GM10847 (cell line): ENCODE data around the gene KRTAP10-3.

ENCODE experiments used
- POLR2A ChIP-seq: IDR thresholded peaks from 2 replicates; pipeline ENCODE4 v1.6.1; 2011; ENCODE audit not compliant: insufficient read length; ENCODE audit errors: extremely low read depth

KRTAP10-3 gene

DNA sequence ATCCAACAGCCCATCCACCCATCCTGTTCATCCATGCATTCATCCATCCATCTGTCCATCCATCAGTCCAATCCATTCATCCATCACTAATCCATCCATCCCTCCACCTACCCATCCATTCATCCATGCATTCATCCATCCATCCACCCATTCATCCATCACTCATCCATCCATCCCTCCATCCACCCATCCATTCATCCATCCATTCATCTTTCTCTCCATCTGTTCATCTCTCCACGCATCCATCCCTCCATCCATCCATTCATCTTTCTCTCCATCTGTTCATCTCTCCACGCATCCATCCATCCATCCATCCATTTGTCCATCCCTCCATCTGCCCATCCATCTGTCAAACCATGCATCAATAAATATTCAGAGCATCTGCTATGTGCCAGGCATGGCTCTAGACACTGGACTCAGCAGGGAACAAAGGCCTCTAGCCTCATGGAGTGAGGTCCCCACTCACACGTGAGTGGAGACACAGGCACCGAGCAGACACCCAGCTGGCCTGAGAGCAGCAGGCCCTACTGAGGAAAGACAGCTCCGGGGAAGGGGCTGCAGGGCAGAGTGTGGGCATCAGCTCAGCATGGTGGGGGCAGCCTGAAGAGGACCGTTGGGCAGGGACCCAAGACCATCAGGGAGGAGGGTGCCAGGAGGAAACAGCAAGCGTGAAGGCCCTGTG, 28.2 kb downstream of the KRTAP10-3 start:
- no peak for TF ChIP-seq POLR2A

DNA sequence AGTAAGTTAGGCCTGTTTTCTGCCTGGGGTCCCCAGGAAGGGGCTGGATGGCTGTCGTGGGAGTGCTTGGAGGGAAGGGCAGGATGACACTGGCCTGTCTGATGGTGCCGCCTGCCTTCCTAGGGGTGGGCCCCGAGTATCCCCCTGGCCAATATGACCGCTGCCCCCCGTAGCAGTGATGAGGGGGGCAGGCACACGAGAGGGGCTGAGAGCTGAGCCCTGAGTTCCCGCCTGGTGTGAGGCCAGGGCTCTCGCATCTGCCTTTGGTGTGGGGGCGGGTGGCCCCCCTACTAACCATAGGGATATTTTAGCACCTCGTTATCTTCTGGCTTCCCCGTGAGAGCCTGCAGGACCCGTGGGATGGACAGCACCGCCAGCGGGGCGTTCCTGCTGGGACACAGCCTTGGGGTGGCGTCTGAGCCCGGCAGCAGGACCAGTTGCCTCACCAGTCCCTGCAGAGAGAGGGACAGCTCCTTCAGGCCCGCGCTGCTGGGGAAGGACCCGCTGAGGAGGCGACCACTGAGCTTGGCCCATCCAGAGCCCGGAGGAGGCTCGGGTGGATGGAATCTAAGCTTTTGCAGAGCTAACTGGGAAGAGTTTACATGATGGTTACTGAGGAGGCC, 29.0 kb downstream of the KRTAP10-3 start:
- no peak for TF ChIP-seq POLR2A

DNA sequence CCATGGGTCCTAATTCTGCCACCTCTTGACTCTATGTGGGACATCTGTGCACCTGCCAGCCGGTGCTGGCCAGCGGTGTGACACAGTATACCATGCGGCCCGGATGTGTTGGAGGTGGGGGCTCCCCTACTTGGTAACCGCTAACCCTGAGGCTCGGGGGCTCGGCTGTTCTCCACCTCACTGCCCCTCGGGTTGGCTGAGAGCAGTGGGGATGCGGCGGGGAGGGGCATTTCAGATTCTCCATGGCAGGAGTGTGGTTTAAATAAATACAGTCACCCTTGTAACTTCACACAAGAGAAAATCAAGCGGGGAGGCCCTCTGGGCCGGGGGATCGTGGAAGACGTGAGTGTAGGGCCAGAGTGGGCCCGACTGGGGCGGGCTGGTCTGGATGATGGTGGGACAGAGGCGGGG, 29.6 kb downstream of the KRTAP10-3 start:
- no peak for TF ChIP-seq POLR2A

DNA sequence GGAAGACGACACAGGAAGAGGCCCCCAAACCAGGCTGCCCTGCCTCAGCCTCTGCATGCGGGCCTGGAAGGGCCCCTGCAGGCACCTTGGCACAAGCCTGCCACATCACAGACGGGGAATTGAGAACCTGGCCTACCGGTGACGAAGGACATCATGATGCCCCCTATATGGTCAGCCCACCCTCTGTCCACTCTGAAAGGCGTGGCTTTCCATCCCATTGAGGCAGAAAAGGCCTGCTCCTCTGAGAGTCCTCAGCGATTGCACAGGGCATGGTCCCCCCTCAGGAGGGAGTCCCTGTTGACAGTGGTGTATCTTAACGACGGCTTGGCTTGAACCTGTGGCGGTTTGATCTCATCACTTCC, 30.0 kb downstream of the KRTAP10-3 start:
- TF ChIP-seq POLR2A = no peak

DNA sequence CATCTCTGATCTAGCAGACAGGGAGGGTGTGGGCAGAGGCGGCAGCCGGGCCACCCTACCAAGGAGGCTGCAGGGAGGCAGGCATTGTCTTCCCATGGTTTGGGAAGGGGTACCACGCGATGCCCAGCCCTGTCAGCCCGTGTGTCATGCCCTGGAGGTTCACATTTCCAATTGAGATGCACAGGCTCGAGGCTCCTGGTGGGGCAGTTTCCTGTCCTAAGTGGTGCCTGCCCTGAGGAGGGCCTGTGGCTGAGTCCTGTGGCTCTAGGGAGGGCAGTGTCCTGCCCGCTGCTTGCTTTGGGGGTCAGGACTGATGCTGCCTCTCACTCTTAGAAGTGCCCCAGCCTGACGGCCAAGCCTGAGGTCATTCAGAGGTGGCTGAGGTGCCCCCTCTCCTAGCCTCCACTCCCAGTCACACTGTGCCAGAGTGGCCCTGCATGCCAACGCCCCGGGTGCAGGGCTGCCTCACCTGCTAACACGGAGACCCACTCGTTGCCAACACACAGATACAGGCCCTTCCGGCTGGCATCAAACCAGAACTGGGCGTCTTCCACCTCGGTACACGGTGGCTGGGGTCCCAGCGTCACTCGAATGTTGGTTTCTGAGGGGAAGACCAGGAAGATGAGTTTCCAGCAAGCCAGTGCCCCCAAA, 30.5 kb downstream of the KRTAP10-3 start:
- no peak for TF ChIP-seq POLR2A

DNA sequence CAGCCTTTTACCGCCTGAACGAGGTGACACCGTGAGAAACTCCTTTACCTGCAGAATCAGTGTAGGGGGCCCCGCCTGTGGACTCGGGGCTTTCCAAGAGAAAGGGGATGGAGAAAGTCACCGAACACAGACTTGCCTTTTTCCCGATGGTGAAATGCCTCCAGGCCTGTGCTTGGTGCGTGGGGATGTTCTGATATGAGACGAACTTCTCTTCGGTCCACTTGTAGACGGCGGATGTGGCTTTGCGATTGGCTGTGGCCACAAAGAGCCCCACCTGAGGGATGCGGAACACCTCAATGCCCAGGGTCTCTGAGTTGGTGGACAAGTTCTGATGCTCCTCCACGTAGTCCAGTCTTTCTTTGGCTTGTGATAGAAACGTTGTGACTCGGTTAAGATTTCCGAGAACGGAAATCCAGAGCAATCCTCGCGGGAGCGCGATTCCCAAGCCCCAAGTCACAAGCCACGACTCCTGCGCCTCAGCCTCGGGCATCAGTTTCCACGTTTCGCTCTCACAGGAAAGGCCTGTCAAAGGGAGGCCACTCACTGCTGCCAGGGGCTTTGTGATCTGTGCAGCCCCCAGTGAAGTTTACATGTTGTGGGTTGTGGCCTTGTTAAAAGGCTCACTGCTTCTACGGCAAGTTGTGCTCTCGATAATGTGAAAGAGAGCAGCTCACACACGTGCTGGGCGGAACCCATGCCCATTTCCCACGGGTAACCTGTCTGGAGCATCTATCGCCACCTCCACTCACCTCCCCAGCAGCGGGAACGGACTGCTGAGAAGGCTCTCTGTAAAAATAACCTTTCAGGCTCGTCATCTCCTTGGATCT, 31.2 kb downstream of the KRTAP10-3 start:
- no peak for TF ChIP-seq POLR2A

DNA sequence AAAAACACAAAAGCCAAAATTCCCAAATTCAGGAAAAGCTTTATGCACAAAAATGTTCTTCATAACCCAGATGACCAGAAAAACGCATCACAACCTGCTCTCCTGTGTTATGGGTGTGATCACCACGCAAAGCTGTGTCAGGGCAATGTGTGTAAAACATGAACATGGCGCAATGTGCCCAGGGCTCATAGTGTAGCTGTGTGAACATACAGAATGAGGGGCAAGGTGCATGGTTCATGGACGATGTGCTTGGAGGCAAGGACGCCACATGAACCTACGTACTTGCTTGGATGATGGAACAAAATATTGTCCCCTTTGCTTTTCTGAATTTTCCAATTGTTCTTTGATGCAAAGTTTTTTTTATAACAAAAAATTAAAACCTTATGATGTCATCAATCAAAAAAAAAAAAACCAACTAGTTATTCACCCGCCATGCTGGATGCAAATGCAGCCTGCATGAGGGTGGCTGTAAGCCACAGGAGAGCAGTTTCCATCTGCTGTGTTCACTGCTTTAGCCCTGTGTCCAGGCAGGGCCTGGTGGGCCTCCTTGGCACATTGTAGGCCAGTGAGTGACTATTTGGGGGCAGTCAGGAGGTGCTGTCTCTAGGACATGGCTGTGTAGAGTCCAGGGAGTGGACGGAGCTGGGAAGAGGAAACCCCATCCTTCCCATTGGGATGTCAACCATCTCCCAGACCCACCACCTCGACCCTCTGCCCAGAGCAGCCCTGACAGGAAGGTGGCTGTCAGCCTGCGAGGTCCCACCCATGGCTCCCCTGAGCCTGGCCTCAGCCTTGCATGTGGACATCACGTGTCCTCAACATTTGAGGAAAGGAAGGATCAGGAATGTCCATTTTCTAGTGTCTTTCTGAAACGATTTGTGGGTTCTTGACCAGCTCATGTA, 32.2 kb downstream of the KRTAP10-3 start:
- TF ChIP-seq POLR2A = no peak

DNA sequence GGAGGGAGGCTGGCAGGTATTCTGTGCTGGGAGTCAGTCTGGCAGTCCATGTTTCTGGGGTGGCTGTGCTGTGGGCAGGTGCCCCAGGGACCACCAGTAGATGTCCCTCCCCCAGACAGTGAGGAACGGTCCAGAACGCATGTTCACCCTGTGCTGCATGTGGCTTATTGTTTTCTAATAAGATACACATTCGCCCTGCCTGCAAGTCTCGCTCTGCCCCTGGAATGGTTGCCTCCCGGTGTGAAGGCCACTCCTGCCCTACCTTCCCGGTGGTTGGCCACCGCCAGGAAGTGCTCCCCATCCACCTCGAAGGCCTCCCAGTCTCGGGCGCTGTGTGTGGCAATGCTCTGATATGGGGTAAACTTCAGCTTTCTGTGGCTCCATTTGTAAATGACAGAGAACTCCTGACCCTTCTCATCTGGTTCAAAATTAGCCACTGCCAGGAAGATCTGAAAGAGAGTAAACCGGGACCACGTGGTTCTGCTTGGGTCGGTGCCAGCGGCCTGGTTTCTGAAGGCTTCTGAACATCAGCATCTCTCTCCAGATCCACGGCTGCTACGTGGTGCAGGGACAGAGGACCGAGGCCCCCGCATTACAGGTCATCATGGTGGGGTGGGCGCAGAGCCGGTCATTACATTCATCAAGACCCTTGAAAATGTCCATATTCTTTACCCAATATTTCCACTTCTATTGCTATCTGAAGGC, 33.1 kb downstream of the KRTAP10-3 start:
- TF ChIP-seq POLR2A = no peak

DNA sequence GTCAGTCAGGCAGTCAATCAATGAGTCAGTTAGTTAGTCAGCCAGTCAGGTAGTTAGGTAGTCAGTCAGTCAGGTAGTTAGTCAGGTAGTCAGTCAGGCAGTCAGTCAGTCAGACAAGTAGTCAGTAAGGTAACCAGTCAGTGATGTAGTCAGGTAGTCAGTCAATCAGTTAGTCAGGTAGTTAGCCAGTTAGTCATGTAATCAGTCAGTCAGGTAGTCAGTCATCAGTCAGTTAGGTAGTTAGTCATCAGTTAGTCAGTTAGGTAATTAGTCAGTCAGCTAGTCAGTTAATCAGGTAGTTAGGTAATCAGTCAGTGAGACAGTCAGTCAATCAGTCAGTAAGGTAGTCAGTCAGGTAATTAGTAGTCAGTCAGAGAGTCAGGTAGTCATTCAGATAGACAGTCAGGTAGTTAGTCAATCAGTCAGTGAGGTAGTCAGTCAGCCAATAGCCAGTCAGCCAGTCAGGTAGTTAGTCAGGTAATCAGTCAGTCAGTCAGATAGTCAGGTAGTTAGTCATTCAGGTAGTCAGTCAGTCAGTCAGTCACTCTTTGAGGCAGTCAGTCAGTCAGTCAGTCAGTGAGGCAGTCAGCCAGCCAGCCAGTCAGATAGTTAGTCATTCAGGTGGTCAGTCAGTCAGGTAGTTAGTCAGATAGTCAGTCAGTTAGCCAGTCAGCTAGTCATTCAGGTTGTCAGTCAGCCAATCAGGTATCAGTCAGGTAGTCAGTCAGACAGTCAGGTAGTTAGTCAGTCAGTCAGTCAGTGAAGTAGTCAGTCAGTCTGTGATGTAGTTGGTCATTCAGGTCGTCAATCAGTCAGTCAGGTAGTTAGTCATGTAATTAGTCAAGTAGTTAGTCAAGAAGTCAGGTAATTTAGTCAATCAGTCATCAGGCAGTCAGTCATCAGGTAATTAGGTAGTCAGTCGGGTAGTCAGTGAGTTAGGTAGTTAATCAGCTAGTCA, 33.9 kb downstream of the KRTAP10-3 start:
- no peak for TF ChIP-seq POLR2A

DNA sequence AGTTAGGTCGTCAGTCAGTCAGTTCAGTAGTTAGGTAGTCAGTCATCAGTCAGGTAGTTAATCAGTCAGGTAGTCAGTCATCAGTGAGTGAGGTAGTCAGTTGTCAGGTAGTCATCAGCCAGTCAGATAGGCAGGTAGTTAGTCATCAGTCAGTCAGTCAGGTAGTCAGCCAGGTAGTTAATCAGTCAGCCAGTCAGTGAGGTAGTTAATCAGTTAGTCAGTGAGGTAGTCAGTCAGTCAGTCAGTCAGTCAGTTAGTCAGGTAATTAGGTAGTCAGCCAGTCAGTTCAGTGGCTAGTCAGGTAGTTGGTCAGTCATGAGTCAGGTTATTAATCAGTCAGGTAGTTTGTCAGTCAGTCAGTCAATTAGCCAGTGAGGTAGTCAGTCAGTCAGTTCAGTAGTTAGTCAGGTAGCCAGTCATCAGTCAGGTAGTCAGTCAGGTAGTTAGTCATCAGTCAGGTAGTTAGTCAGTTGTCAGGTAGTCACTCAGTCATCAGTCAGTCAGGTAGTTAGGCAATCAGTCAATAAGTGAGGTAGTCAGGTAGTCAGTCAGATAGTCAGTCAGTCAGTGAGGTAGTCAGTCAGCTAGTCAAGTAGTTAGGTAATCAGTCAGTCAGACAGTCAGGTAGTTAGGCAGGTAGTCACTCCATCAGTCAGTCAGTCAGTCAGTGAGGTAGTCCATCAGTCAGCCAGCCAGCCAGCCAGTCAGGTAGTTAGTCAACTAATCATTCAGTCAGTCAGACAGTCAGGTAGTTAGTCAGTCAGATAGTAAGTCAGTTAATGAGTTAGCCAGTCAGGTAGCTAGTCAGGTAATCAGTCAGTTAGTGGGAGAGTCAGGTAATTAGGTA, 34.8 kb downstream of the KRTAP10-3 start:
- TF ChIP-seq POLR2A = no peak

DNA sequence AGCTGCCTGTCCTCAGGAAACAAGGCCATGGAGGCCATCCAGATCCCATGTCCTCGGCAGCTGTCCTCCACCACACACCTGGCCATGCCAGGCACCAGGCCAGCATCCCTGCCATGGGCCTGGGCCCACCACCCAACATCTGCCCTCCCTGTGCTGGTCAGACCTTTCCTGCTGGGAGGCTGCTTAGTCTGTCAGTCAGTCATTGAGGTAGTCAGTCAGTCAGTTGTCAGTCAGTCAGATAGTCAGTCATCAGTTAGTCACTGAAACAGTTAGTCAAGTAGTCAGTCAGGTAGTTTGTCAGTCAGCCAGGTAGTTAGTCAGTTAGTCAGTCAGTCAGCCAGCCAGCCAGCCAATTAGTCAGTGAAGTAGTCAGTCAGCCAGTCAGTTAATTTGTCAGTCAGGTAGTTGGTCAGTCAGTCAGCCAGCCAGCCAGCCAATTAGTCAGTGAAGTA, 35.8 kb downstream of the KRTAP10-3 start:
- no peak for TF ChIP-seq POLR2A

DNA sequence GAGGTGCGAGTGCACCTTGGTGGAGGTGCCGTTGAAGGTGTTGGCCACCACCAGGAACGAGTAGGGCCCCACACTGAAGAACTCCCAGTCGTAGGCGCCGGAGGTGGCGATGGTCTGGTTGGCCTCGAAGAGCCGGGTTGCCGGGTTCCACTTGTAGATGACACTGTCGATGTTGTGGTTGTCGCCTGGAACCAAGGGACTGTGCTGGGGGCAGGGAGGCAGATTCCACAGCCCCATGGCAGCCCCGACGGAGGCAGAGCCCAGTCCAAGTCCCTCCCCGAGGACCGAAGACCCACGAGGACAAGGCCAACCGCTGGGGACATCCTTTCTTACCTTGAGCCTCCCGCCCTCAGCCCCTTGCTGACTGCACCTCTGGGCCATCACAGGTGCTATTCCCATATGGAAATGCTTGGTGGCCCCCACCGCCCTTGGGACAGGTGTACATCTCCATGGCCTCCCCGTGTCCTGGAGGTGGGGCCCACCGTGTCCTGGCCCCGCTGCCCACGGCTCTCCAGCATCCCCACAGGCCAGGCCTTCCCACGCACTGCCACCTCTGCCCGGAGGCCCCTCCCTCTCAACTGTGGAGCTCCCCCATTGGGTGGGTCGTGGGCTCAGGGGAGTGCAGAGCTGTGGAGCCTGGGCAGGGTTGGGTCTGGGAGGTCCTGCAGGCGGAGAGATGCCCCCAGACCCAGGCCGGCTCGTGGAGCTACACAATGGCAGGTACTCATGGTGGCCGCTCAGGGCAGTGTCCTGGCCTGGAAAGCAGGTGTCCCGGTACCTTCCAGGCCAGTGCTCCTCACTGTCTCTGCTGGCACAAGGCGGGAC, 36.5 kb downstream of the KRTAP10-3 start:
- no peak for TF ChIP-seq POLR2A
